HG02798 (cell line): ENCODE data around the gene RRAS2.

Experiments
- ATAC-seq: cut with Tn5 transposase; IDR thresholded peaks from one replicate; pipeline ENCODE4 v1.9.1; 2021; ENCODE audit warnings: mild to moderate bottlenecking; ENCODE audit not compliant: unreplicated experiment, poor library complexity

The RRAS2 gene

DNA sequence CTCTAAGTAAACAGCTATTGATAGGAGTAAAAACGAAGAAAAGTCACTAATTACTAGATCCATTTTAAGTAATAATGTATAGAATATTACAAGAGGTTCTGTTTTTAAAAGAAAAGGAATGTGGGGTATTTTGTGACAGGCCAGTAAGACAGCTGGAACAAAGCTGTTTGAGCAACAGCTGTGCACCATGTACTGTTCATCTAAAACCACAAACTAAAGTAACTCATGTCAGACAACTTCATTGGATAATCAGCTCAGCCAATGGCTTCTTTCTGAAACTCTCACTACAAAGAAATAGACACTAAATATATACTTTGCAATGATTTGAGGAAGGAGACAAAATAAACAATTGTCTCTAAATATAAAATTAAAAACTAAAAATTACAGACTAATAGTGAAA lies 16.1 kb downstream of the RRAS2 start:
- ATAC-seq, result peak; percentile 81

DNA sequence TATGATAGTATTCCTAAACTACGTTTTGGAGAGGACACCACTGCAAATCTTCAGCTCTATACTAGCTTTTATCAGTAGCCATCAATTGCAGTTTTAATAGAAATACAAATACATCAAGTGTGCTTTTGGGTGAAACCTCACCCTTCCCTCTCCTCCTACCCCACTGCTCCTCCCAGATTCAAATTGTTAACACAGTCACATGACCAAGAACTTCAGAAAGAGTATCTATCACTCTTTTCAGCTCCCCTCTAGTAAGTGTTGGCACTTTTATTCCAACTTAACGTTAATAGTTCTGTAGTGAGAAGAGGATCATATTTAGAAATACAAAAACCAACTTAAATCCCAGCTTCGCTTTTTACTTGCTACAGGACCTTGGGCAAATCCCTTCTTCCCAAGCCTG lies 17.0 kb downstream of the RRAS2 start:
- no peak for ATAC-seq

GRCh38 chr11:14340721-14341120 lies 18.3 kb downstream of the RRAS2 start:
- ATAC-seq, result no peak

- ATAC-seq, result no peak
Measured at GRCh38 chr11:14339356-14339755, 19.6 kb downstream of the RRAS2 start.

GRCh38 chr11:14336507-14337503 lies 22.2 kb downstream of the RRAS2 start:
- peak; percentile 36 for ATAC-seq

- ATAC-seq, result no peak
Measured at GRCh38 chr11:14335712-14336111, 23.3 kb downstream of the RRAS2 start.

DNA sequence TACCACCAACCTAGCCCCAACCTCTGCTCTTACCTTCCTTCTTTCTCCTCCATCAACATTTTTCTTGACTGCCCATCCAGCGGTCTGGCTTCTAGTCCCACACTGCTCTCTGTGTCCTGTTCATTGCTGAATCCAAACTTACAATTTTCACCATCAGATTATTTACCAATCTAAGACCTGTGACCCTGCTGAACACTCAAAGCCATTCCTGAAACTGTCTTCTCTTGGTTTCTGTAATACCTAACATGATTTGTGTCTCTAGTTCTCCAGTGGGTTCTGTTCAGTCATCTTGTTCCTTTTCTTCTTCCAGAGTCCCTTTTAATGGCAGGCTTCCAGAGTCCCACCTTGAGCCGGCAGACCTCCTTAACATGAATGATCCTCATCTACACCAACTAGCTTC lies 24.1 kb downstream of the RRAS2 start:
- ATAC-seq, result peak; percentile 45

GRCh38 chr11:14334192-14334591 lies 24.8 kb downstream of the RRAS2 start:
- ATAC-seq, result no peak

GRCh38 chr11:14331476-14332136 lies 27.4 kb downstream of the RRAS2 start:
- peak; percentile 53 for ATAC-seq

DNA sequence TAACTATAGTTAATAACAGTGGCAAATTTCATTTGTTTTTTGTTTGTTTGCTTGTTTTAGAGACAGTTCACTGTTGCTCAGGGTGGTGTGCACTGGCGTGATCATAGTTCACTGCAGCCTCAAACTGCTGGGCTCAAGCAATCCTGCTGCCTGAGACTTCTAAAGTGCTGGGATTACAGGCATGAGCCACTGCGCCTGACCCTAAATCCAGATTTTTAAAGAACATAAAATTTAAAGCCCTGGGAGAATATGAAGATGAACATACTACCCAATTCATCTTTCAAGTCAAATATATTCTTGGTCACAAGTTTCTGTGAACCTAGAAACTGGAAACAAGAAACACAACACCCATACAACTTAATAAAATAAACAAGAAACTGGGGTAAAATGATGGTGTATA lies 28.1 kb downstream of the RRAS2 start:
- peak; percentile 12 for ATAC-seq

- no peak for ATAC-seq
Measured at GRCh38 chr11:14329702-14330101, 29.3 kb downstream of the RRAS2 start.

DNA sequence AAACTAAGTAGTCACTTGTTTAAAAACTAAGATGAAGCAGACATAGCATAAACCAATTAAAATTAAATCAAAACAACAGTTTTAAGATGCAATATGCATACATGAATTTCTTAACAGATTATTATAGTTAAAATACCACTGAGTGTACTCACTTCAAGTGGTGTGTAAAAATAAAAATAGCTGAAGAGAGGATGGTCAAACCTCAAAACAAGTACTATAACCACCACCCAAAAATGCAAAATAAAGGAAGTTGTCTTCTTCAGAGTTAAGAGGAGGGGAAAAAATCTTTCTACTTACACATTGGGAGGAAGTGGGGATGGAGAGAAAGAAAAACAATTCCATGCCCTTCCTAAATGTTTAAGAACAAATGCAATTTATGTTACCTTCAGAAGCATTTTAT lies 31.9 kb downstream of the RRAS2 start:
- no peak for ATAC-seq

DNA sequence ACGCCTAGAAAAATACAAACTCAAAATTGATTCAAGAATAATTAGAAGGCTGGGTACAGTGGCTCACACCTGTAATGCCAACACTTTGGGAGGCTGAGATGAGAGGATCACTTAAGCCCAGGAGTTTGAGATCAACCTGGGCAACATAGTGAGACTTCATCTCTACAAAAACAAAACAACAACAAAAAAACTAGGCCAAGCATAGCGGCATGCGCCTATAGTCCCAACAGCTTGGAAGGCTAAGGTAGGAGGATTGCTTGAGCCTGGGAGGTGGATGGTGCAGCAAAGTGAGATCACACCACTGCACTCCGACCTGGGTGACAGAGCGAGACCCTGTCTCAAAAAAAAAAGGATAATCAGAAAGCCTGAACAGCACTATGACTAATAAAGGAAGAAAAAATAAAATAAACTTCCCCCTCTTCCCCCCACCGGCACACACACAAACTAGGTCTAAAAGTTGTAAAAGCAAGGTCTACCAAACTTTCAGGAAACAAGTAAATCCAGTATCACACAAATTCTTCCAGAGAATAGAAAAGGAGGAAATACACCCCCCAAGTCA lies 35.8 kb downstream of the RRAS2 start:
- ATAC-seq, result no peak

DNA sequence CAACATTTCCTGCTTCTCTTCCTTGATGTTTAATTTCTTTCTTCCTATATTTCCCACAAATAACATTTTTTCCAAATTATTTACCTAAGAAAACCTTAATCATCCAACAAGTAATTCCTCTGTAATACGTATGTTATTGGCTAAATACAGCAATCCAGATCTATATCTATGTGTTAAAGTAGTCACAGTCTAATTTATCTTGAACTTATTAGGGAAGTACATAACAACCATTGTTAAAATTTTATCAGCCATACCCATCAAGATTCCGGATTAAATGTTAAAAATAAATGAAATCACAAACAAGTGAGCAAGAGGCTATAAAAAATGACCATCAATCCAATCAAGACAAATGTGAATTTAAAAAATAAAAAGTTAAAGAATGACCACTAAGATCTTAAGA lies 36.5 kb downstream of the RRAS2 start:
- no peak for ATAC-seq

GRCh38 chr11:14320020-14320419 lies 39.0 kb downstream of the RRAS2 start:
- peak; percentile 47 for ATAC-seq

DNA sequence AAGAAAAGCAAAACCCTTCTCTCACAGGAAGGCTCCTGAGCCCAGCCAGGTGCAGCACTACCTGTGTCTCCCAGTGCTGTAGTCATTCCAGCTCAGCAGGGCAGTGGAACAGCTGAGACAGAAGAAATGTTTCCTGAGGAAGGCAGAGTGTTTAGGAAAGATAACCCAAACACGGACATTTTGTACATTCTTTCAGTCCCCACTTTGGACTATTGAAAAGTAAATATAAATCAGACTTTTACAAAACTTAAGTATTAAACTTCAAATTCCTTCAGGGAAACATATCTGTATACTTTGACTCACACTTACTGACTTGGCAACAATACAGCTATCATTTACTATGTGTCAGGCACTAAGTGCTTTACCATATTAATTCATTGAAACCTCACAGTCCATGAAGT lies 40.4 kb downstream of the RRAS2 start:
- no peak for ATAC-seq

GRCh38 chr11:14317659-14318325 lies 41.2 kb downstream of the RRAS2 start:
- no peak for ATAC-seq

DNA sequence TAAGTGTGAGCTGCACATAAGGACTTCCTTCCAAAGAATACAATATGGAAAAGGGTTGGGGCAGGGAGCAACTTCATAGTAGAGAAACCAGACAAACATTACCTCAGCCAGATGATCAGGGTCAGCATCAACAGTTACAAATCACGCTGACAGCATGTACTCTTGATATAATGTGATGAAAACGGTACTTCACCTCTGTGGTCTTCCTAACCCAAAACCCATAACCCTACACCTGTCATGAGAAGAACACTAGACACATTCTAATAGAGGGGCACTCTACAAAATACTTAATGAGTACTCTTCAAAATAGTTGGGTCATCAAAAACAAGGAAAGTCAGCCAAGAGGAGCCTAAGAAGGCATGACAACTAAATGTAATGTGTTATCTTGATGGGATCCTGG lies 43.9 kb downstream of the RRAS2 start:
- ATAC-seq, result peak; percentile 41

DNA sequence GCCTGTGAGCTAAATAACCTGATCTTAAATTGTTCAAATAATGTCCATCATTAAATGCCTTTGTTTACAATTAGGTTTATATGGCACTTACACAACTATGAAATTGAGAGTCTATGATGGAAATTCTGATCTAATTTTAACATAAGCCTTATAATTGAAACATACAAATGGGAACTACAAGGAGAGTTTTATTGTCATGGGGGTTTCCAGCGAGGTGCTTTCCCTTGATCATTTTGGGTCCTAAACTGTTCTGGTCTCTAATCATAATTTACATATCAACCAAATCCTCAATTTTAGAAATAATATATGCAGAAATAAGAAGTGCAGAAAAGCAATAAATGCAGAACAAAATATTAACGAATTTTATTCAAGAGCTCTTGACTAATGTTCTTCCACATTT lies 44.9 kb downstream of the RRAS2 start:
- no peak for ATAC-seq

DNA sequence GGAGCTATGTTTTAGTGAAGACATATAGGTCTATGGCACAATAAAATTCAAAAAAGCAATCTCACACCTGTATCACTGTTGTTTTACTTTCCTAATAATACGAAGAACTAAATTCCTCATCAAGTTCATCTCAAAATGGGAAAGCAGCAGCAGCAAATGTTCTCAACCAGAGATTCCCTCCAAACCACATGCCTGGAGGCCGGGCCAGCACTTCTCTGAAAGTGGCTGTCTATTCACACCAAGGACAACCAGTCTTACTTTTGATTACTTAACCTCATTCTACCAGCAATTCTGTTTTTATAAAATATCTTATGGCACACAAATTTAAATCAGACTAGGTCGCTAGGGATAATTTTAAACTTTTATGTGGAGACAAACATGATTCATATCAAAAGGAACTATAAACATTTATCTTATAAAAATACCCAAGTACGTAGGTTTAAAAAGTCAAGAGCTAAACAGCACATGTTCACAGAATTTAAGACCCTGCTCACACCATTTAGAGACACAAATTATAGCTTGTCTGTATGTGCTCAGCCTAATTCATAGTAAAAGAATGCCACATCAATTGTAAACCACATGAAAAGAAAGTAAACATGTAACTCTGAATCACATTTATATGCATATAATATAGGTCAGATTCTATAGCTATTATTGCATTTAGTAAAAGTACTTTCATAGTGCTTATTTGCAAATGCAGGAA lies 46.1 kb downstream of the RRAS2 start:
- no peak for ATAC-seq
